Mucosa of rectum (tissue), 2 donors: Measurements from ENCODE around the gene ARHGAP23.
"Not testable (repeated sequence)": the region's sequence is repeated elsewhere in the genome, so short reads cannot be mapped to it uniquely, and the experiment has no call there.

ENCODE experiments used
- H3K27ac ChIP-seq, 2 donors: one replicate each; pipeline ENCODE4 v1.7.0; 2013; ENCODE audit warnings: inconsistent platforms in 2 of 2, low read depth in 2 of 2, low read length in 2 of 2
- H3K27me3 ChIP-seq, 2 donors: one replicate each; pipeline ENCODE4 v1.7.0; 2013; ENCODE audit warnings: low read length in 2 of 2; ENCODE audit not compliant: control insufficient read depth in 2 of 2, insufficient read depth in 2 of 2
- H3K36me3 ChIP-seq, 2 donors: one replicate each; pipeline ENCODE4 v1.7.0; 2013; ENCODE audit warnings: low read length in 2 of 2; ENCODE audit not compliant: control insufficient read depth in 2 of 2, insufficient read depth in 2 of 2
- H3K4me1 ChIP-seq, 2 donors: one replicate each; pipeline ENCODE4 v1.7.0; 2013; ENCODE audit warnings: low read length in 2 of 2, mild to moderate bottlenecking in 1 of 2; ENCODE audit not compliant: control insufficient read depth in 2 of 2, insufficient read depth in 2 of 2
- H3K4me3 ChIP-seq, 2 donors: one replicate each; pipeline ENCODE4 v1.7.0; 2013; ENCODE audit warnings: low read length in 2 of 2
- H3K9ac ChIP-seq, 2 donors: one replicate each; pipeline ENCODE4 v1.7.0; 2013; ENCODE audit warnings: low read length in 2 of 2, low read depth in 1 of 2, mild to moderate bottlenecking in 1 of 2
- H3K9me3 ChIP-seq, 2 donors: one replicate each; pipeline ENCODE4 v1.7.0; 2013; ENCODE audit warnings: low read length in 2 of 2; ENCODE audit not compliant: control insufficient read depth in 2 of 2
- donor health status: healthy.
- donor health status: Normal muscosa, but diverticular disease.

Gene ARHGAP23

DNA sequence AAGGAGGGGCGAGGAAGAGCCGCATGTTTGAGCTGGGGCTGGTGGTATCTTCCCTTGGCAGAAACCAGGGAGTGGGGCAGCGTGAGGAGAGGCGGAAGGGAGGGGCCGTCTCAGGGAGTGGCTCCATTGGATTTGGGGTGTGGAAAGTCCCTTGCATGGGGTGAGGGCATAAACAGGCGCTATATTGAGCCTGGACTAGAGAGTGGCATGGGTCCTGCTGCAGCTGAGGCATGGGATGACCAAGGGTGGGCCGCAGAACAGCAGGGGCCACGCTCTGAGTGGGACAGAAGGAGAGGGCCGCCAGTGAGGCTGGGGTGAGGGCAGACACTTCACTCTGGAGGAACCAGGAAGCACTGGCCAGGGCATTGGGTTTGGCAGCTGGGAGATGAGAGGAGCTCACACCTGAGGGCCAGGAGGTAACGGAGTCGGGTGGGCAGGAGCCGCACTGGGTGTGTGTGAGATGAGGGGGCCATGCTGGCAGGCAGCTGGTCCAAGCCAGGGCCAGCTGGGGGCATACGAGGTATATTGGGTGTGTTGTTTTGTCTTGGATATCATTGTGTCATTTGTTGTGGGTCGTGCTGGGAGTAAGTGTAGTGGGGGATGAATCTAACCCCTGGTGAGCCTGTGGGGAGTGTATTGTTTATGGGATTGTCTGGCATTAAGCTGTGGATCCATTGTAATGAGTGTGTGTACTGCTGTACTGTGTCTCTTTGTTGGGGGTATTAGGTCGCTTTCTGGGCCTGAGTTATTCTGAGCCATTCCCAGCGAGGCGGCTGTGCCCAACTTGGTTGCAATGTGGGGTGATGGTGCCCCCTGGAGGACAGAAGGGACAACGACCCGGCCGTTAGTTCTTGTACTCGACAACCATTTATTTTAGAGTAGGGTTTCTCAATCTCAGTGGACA, 56.2 kb downstream of the ARHGAP23 start:
- not testable (repeated sequence) for H3K36me3 ChIP-seq, H3K9ac ChIP-seq, H3K4me1 ChIP-seq, H3K27ac ChIP-seq, H3K4me3 ChIP-seq, H3K9me3 ChIP-seq, H3K27me3 ChIP-seq

DNA sequence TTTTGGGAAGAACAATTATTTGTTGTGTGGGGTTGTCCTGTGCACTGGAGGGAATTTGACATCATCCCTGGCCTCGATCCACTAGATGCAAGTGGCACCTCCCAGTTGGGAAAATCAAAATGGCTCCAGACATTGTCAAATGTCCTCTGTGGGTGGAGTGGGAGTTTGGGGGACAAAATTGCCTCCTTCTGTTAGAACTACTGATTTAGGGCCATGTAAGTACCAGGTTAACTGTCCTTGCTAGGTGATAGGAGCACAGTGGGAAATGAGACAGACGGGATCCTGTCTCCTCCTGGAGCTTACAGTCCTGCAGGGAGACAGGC, 56.8 kb downstream of the ARHGAP23 start:
- Histone ChIP-seq H3K4me3 (no peak overlapping the region), H3K27ac (no peak overlapping the region), H3K9ac (no peak overlapping the region), H3K27me3 (no peaks in the 10 kb centered on the region), H3K4me1 (no peaks in the 10 kb centered on the region), H3K36me3 (peaks cover 0 to 2% of the 10 kb centered on the region in 2 donors), H3K9me3 (no peaks in the 10 kb centered on the region)

DNA sequence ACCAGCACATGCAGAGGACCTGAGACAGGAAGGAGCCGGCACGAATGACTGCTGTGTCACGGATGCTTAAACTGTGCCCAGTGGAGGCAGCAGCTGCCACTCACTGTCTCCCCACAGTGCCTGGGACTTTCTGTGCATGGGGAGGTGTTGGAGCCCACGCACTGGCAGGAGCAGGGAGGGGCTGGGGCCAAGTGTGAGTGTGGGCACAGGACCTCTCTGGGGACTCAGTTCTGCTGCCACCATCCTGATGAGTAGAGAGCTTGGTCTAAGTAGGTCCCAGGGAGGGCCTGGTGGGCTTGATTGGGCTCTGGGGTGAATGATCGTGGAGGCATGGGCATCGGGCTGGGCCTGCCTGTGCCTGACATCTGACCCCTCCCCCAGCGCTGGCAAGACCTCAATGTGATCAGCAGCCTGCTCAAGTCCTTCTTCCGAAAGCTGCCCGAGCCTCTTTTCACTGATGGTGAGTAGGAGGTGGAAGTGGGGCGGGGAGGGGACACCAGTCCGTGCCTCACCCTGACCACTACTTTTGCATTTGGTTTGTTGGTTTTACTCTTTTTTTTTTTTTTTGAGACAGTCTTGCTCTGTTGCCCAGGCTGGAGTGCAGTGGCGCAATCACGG, 57.5 kb downstream of the ARHGAP23 start:
- not testable (repeated sequence) for H3K36me3 ChIP-seq, H3K27me3 ChIP-seq, H3K9ac ChIP-seq, H3K9me3 ChIP-seq, H3K4me1 ChIP-seq, H3K27ac ChIP-seq, H3K4me3 ChIP-seq

DNA sequence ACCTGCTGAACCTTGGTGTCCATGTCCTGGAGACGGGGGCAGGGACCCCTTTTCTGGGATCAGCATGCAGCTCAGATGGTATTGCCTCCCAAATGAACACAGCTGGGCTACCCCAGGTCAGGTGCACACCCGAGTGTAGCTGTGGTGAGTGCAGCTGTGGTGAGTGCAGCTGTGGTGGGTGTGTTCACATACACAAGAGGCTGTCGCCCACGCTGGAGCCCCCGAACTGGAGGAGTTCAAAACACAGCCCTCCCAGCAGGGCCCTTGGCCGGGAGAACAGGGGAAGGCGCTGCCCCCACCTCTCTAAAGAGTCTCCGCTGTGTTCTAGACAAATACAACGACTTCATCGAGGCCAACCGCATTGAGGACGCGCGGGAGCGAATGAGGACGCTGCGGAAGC, 61.5 kb downstream of the ARHGAP23 start:
- not testable (repeated sequence) for H3K27ac ChIP-seq, H3K9me3 ChIP-seq, H3K4me3 ChIP-seq, H3K36me3 ChIP-seq, H3K9ac ChIP-seq, H3K4me1 ChIP-seq, H3K27me3 ChIP-seq

DNA sequence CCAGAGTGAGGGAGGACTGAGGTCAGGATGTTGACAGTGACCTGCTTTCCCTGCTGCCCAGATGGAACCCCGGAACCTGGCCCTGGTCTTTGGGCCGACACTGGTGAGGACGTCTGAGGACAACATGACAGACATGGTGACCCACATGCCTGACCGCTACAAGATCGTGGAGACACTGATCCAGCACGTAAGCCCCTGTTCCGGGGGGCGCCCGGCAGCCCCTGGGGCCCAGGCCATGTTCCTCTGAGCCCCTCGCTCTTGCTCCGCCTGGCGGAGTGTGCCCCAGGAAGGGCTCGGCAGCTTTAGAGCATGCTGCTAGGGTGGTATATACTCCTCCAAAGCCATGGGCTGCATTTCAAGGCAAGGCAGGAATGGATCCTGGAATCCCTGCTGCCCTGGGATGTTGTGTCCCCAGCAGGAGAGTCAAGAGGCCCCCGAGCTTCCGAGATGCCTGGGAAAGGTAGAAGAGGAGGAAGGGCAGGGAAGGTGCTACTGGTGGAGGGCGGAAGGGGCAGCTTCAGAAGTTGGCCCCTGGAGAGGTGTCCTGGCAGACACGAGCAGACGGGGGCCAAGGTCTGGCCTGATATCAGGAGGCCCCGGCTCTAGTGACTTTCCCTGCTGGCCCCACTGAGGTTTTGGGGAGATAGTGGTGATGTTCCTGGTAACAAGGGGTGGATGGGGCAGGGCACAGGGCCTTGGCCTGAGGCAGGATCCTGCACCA, 63.2 kb downstream of the ARHGAP23 start:
- not testable (repeated sequence) for H3K4me3 ChIP-seq, H3K9me3 ChIP-seq, H3K27ac ChIP-seq, H3K36me3 ChIP-seq, H3K9ac ChIP-seq, H3K4me1 ChIP-seq, H3K27me3 ChIP-seq

DNA sequence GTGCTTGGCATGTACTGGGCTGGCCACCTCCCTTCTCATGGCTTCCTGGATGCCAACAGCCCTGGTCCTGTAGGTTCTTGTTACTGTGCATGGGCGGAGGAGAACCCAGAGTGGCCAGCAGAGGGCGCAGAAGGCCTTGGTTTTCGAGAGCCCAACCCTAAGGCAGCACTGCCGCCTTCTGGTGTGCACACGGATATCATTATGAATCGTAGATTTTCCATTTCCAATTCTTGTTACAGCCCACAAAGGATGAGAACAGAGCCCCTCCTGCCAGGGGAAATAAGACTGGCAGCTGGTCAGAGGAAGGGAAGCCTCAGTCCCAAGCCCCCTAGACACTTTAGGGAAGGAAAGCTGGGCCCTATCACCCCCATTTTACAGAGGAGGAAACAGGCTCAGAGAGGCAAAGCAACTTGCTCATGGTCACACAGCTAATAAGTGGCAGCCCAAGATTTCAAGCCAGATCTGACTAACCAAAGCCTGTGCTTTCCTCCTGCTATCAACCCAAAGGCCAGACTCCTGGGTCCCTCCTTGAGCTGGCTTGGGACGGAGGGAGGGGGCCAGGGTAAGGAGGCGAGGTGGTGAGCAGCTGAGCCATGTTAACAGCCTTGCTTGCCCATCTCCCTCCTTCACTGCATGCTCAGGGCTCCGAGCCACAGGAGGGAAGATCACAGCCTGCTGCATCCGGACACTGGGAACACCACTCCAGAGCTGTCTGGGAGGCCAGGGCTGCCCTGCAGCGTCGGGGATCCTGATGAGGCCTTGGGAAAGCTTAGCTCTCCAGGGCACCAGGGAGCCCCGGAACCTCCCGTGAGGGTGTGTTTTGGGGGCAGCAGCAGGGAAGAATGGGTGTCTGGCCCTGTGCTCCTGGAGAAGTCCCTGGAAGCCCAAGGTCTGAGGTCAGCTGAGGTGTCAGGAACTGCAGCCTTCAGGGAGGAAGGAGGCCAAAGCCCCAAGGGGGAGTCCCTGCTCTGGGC, 64.1 kb downstream of the ARHGAP23 start:
- not testable (repeated sequence) for H3K36me3 ChIP-seq, H3K9ac ChIP-seq, H3K27ac ChIP-seq

DNA sequence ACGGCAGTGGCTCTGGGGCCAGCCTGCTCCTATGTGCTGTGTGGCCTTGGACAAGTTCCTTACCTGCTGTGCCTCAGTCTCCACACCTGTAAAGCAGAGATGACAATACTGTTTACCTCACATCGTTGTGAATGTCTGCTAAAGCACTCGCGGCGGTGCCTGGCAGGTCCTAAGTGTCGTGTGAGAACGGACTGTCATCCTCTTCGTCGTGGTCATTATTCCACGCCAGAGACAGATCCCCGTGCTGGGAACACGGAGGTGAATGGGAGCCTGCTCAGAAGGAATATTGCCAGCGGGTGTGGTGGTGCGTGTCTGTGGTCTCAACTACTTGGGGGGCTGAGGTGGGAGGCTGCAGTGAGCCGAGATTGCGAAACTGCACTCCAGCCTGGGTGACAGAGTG, 65.9 kb downstream of the ARHGAP23 start:
- H3K4me1 ChIP-seq, H3K9ac ChIP-seq, H3K27ac ChIP-seq, H3K27me3 ChIP-seq, H3K9me3 ChIP-seq, H3K36me3 ChIP-seq, H3K4me3 ChIP-seq: not testable (repeated sequence)

More for the DNA sequence above, 64.1 kb downstream of the ARHGAP23 start:
- H3K9me3 ChIP-seq, H3K27me3 ChIP-seq, H3K4me1 ChIP-seq, H3K4me3 ChIP-seq: not testable (repeated sequence)

DNA sequence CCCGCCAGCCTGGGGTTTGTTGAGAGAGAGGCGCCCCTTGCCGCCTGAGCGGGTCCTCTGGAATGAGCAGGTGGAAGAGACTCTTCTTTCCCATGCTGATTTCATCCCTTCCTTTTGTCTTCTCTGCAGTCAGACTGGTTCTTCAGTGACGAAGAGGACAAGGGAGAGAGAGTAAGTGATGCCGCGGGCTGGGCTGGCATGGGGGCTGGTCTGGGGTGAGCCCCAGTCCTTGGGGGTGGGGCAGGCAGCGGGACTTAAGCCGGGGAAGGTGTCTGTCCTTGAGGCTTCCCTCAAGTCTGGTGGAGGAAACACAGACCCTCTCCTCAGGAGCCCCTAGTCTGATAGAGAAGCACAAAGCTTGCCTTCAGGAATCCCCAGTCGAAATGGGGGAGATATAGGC, 69.4 kb downstream of the ARHGAP23 start:
- H3K4me3 ChIP-seq, H3K27ac ChIP-seq, H3K4me1 ChIP-seq, H3K36me3 ChIP-seq, H3K9me3 ChIP-seq, H3K27me3 ChIP-seq, H3K9ac ChIP-seq: not testable (repeated sequence)

DNA sequence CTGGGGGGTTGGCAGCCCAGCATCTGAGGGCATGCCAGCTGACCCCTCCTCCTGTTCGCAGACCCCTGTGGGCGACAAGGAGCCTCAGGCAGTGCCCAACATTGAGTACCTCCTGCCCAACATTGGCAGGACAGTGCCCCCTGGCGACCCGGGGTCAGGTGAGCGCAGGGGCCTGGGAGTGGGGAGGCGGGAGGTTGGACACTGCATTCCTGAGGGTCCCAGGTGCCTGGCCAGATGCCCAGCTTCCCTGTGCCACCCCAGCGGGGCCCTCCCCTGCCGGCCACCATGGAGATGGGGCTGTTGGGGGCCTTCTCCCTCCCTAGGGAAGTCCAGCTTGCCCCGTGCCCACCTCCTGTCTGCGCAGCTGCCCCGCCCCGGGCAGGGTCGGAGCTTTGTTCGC, 70.1 kb downstream of the ARHGAP23 start:
- Histone ChIP-seq H3K4me1 (no peaks in the 10 kb centered on the region), H3K9me3 (no peaks in the 10 kb centered on the region), H3K27me3 (no peaks in the 10 kb centered on the region), H3K27ac (no peak overlapping the region), H3K4me3 (no peak overlapping the region), H3K9ac (no peak overlapping the region), H3K36me3 (peaks cover 0 to 5% of the 10 kb centered on the region in 2 donors)
